Mucosa of descending colon (tissue), 3 donors: Measurements from ENCODE around the gene FAF1. TPM values are rescaled to one million over a fixed set of nuclear protein-coding genes. Genes with fewer than 3 reads are reported as not detected.

Experiments used
- ATAC-seq: fragments of 200-7000 bp; cut with Tn5 transposase; one replicate; pipeline ENCODE4 v1.9.1; 2020; ENCODE audit warnings: mild to moderate bottlenecking, moderate library complexity
- DNase-seq, 3 donors: peaks; one replicate each; pipeline ENCODE4 v3.0.0-alpha.2; 2020
- H3K36me3 ChIP-seq: fragments of 200-600 bp; one replicate; pipeline ENCODE4 v1.8.0; 2021; ENCODE audit warnings: low read depth, mild to moderate bottlenecking
- H3K4me1 ChIP-seq: fragments of 200-600 bp; one replicate; pipeline ENCODE4 v1.8.0; 2021; ENCODE audit warnings: low read depth, mild to moderate bottlenecking
- H3K4me3 ChIP-seq: fragments of 200-600 bp; one replicate; pipeline ENCODE4 v1.8.0; 2021; ENCODE audit warnings: mild to moderate bottlenecking
- H3K9me3 ChIP-seq: fragments of 200-600 bp; one replicate; pipeline ENCODE4 v1.8.0; 2021; ENCODE audit warnings: mild to moderate bottlenecking
- intact Hi-C, 2 donors: fragments of 100-400 bp; cut with DNase I in 1 of 2; cut with micrococcal nuclease in 1 of 2; formaldehyde crosslinking; loops; one replicate each; pipeline versions ENCODE4 v1.11.0 to v1.11.1; 2022; cut with DNase I, micrococcal nuclease
- total RNA-seq, 3 donors: library from RNA; stranded (reverse); fragmentation: NEBNext Ultra II Directional in 2 of 3; extraction: Animal tissue kit (Norgen Biotek cat#: 25700) in 2 of 3; gene quantifications; one replicate each; pipeline versions ENCODE4 v1.2.1 to v1.2.4, GENCODE V29; 2021 to 2023
- TF ChIP-seq, protein P1 (sequence below): fragments of 200-600 bp; IDR thresholded peaks from one replicate; pipeline ENCODE4 v1.8.0; 2022; ENCODE audit warnings: antibody characterized with exemption, mild to moderate bottlenecking
- donor health status: DM: no; HTN: no; CAD: no; lungs with moderate emphysema.
- donor health status: DM: no; HTN: no; CAD: no.
- donor health status: DM: no; HTN: yes; CAD: no.

Gene FAF1
- total RNA-seq, 3 donors from 2014 or later, result 48.6 to 70.9 (median 57.7) TPM

DNA sequence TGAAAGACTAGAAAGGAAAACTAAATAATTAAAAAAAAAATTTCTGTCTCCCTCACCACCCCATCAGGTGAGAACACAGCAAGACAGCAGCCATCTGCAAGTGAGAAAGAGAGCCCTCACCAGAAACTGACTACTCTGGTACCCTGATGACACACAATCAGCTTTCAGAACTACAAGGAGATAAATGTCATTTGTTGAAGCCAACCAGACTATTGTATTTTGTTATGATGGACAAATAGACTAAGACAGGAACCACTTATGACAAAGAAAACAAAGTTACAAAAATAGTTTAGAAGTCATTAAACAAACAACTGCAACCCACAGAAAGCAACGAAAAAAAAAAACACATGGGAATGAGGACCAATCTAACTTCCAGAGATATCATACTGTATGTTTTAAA lies 98.3 kb downstream of the FAF1 start:
- ATAC-seq (no peak), DNase-seq (no peak)
- Histone ChIP-seq H3K9me3 (peaks cover 8% of the 10 kb centered on the region), H3K4me1 (no peaks in the 10 kb centered on the region), H3K4me3 (no peak overlapping the region), H3K36me3 (no peaks in the 10 kb centered on the region)
- intact Hi-C loops, result no loop called here
- TF ChIP-seq, protein P1, sequence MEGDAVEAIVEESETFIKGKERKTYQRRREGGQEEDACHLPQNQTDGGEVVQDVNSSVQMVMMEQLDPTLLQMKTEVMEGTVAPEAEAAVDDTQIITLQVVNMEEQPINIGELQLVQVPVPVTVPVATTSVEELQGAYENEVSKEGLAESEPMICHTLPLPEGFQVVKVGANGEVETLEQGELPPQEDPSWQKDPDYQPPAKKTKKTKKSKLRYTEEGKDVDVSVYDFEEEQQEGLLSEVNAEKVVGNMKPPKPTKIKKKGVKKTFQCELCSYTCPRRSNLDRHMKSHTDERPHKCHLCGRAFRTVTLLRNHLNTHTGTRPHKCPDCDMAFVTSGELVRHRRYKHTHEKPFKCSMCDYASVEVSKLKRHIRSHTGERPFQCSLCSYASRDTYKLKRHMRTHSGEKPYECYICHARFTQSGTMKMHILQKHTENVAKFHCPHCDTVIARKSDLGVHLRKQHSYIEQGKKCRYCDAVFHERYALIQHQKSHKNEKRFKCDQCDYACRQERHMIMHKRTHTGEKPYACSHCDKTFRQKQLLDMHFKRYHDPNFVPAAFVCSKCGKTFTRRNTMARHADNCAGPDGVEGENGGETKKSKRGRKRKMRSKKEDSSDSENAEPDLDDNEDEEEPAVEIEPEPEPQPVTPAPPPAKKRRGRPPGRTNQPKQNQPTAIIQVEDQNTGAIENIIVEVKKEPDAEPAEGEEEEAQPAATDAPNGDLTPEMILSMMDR, result no peak

DNA sequence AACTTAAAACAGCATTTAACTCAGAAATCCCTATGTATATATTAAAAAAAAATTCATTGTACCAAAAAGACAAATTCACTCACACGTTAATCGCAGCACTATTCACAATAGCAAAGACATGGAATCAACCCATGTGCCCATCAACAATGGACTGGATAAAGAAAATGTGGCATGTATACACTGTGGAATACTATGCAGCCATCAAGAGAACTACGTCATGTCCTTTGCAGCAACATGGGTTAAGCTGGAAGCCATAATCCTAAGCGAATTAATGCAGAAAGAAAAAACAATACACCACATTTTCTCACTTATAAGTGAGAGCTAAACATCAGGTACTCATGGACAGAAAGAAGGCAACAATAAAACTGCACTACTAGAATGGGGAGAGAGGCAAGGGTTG lies 99.4 kb downstream of the FAF1 start:
- Histone ChIP-seq H3K36me3 (no peaks in the 10 kb centered on the region), H3K4me1 (no peaks in the 10 kb centered on the region), H3K4me3 (no peak overlapping the region), H3K9me3 (peaks cover 8% of the 10 kb centered on the region)
- intact Hi-C loops, result no loop called here
- ATAC-seq (no peak), DNase-seq (no peak)
- TF ChIP-seq, protein P1, result no peak

DNA sequence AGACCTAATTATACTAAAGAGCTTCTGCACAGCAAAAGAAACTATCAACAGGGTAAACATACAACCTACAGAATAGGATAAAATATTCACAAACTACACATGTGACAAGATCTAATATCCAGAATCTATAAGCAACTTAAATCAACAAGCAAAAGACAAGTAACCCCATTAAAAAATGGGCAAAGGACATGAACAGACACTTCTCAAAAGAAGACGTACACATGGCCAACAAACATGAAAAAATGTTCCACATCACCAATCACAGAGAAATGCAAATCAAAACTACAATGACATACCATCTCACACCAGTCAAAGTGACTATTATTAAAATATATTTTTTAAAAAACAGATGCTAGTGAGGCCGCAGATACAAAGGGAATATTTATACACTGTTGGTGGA lies 99.8 kb downstream of the FAF1 start:
- DNase-seq (no peak), ATAC-seq (no peak)
- TF ChIP-seq, protein P1, result no peak
- no peaks in the 10 kb centered on the region for H3K36me3 ChIP-seq
- no peaks in the 10 kb centered on the region for H3K4me1 ChIP-seq
- H3K9me3 ChIP-seq, result peaks cover 8% of the 10 kb centered on the region
- H3K4me3 ChIP-seq, result no peak overlapping the region
- intact Hi-C loops, result no loop called here

DNA sequence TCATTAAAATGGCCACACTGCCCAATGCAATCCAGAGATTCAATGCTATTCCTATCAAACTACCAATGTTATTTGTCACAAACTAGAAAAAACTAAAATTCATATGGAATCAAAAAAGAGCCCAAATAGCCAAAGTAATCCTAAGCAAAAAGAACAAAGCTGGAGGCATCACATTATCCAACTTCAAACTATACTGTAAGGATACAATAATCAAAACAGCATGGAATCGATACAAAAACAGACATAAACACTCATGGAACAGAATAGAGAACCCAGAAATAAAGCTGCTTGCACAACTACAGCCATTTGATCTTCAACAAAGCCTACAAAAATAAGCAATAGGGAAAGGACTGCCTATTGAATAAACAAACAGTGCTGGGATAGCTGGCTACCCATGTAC lies 100.4 kb downstream of the FAF1 start:
- DNase-seq, result no peak
- TF ChIP-seq, protein P1, result no peak
- Histone ChIP-seq H3K4me1 (no peaks in the 10 kb centered on the region), H3K36me3 (no peaks in the 10 kb centered on the region), H3K4me3 (no peak overlapping the region), H3K9me3 (peaks cover 8% of the 10 kb centered on the region)
- intact Hi-C loops, result no loop called here
- ATAC-seq, result no peak

DNA sequence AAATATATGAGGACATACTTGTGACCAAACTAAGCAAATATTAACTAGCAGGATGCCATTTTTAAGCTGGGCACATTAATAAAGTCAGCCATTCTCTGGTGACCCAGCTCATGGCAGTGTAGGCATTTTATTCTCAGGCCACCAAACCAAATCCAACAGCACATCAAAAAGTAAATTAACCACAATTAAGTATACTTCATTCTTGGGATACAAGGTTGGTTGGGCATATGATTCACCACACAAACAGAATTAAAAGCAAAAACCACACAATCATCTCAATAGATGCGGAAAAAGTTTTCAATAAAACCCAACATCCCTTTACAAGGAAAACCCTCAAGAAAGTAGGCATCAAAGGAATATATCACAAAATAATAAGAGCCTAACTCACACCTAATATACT lies 101.3 kb downstream of the FAF1 start:
- intact Hi-C loops, result no loop called here
- Histone ChIP-seq H3K36me3 (no peaks in the 10 kb centered on the region), H3K4me1 (no peaks in the 10 kb centered on the region), H3K9me3 (peaks cover 8% of the 10 kb centered on the region), H3K4me3 (no peak overlapping the region)
- ATAC-seq (no peak), DNase-seq (no peak)
- TF ChIP-seq, protein P1, result no peak

DNA sequence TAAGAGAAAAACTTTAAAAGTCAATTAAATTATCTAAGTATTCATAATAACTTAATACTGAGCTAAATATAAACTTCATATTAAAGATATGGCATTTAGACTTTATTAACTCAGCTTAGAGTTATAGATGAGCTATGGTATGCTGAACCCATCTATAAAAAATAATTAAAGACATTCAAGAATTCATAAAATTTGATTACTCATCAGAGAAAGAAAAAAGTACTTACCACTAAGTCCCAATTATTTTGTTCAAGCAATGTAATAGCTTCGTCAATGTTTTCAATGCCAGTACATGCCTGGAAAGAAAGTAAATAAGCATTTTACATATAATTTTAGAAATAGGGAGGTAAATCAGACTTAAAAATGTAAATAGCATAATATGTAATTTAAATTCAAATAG lies 102.4 kb downstream of the FAF1 start:
- intact Hi-C loops, result no loop called here

More for the DNA sequence above, 102.4 kb downstream of the FAF1 start:
- TF ChIP-seq, protein P1, result no peak
- Histone ChIP-seq H3K4me1 (peaks cover 4% of the 10 kb centered on the region), H3K9me3 (peaks cover 8% of the 10 kb centered on the region), H3K4me3 (no peak overlapping the region), H3K36me3 (no peaks in the 10 kb centered on the region)
- DNase-seq, result no peak
- no peak for ATAC-seq
